Nucleus accumbens (tissue), 56 donors: ENCODE results near the gene HSPBP1.
"Not testable (repeated sequence)": the region's sequence is repeated elsewhere in the genome, so short reads cannot be mapped to it uniquely, and the experiment has no call there.

Experiments
- DNase-seq, 56 donors: peaks; one replicate each; lab custom pipeline; 2025; lab: John Stamatoyannopoulos, UW

The HSPBP1 gene

DNA sequence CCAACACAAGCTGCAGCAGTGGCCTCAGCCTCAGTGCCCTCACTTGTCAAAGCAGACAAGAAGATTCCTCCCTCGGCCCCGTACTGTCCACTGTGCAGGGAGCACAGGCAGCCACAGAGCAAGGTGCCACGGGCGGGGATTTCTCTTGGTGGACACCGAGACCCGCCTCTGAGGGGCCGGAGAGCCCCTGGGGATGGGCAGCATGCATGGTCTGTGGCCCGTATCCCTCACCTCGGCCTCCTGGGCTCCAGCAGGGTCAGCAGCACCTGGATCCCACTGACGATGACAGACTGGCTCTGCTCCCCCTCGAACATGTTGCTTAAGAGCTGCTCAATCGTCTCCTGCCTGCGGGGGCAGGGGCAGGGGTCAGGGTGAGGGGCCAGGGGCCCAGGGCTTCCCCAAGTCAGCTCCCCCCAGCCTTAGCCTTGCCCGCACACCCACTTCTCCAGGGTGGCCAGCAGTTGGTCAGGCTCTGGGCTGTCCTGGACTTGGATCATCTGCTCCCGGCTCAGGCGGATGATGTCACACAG, 37.9 kb downstream of the HSPBP1 start:
- DNase-seq = no peak

DNA sequence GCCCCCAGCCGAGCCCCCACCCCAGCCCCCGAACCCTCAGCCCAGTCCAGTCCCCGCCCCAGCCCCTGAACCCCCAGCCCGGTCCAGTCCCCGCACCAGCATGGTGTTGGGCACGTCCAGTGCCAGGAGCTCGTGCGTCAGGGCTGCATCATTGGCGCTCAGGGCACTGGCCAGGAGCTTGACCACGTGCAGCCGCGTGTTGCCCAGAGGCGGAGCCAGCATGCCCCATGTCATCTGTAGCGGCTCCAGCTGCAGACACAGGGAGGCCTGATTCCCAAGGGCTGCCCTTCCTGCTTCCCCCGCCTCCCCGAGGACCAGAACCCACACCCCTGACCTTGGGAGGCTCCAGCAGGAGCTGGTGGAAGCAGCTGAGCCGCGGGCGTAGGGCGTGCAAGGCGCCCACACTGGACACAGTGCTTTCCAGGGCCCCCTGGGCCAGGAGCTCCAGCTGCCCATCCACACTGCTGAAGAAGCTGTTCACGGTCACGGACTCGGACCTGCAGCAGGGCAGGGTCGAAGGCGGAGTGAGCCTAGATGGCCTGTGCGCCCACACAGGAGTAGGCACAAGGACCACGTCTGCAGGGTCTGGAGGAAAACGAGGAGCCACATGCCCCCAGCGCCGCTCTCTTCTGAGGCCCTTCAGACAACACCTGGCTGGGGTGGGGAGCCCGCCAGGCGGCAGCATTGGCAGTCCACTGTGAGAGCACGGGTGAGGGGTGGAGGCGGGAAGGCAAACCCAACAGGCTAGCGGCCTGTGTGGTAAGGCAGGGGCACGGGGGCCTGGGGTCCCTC, 38.6 kb downstream of the HSPBP1 start:
- DNase-seq = no peak

DNA sequence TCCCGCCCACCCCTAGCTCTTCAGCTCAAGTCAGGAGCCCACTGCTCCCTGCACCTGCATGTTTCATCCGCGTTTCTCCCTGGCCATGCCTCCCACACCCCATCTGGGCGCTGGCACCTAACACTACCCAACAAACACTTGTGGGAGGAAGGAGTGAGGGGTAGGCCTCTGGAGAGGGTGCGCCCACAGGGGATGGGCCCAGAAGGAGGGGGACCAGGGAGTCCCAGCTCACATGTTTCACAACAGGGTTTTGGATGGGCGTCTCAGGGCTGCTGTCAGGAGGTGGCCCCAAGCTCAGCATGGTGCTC, 39.2 kb downstream of the HSPBP1 start:
- no peak for DNase-seq

GRCh38 chr19:55239004-55239403, 40.9 kb downstream of the HSPBP1 start:
- DNase-seq = no peak

DNA sequence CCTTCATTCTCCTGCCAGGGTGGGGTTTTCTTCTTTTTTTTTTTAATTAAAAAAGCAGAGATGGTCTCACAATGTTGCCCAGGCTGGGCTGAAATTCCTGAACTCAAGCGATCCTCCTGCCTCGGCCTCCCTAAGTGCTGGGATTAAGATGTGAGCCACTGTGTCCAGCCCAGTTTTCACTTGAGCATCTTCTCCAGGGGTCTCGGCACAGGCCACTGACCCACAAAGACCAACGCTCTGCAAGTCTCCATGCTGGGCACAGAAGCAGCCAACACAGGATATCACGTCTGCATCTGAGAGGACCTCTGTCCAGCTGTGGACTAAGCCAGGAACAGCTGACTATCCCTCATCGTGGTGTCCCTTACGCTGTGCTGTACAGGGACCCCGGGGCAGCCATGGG, 41.9 kb downstream of the HSPBP1 start:
- no peak for DNase-seq

DNA sequence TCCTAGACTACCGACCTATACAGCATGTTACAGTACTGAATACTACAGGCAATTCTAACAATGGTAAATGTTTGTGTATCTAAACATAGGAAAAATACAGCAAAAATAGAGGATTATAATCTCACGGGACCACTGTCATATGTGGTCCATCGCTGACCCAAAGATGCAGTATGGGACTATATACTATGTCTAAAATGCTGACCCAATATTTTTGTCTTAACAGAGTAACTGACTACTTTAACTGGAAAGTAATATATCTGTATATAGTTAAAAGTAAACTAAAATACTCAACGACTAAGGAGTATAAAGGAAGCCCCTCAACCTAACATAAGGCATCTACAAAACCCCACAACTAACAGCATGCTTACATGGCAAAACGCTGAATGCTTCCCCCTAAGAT, 46.9 kb downstream of the HSPBP1 start:
- DNase-seq = no peak

GRCh38 chr19:55232286-55232602, 47.7 kb downstream of the HSPBP1 start:
- no peak for DNase-seq

GRCh38 chr19:55231391-55232285, 48.3 kb downstream of the HSPBP1 start:
- no peak for DNase-seq

DNA sequence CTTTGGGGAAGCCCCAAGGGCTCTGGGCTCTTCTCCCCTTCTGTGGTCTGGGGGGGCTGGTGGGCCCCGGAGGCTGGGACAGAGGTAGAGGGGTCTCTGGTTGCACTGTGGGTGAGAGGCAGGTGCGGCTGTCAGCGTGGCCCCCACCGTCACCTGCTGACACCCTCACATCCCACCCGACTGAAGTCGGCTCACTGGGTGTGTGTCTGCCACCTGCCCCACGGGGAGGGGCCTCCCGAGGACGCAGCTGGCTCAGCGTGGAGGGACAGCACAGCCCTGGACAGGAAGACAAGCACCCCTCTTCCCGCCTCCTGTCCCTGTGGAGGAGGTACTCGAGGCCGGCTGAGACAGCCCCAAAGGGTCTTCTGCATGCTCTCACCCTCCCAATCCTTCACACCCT, 49.1 kb downstream of the HSPBP1 start:
- DNase-seq = no peak

DNA sequence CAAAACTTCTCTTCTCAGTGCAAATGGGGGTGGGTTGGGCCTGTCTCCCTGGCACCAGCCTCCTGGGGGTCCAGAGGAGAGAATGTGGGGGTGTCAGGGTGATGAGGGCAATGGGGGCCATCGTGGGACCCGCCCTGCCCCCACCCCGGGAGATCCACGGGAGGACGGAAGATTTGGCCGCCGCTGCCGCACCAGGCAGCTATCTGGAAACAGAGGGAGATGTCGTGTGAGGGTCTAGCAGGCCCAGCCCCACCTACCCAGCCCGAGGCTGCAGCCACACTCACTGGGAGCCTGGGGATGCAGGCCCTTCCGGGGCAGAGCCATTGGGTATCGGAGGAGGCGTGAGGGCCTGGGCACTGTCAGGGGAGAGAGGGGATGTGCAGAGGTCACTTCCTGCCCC, 49.6 kb downstream of the HSPBP1 start:
- no peak for DNase-seq

GRCh38 chr19:55229789-55230182, 50.1 kb downstream of the HSPBP1 start:
- DNase-seq = no peak

DNA sequence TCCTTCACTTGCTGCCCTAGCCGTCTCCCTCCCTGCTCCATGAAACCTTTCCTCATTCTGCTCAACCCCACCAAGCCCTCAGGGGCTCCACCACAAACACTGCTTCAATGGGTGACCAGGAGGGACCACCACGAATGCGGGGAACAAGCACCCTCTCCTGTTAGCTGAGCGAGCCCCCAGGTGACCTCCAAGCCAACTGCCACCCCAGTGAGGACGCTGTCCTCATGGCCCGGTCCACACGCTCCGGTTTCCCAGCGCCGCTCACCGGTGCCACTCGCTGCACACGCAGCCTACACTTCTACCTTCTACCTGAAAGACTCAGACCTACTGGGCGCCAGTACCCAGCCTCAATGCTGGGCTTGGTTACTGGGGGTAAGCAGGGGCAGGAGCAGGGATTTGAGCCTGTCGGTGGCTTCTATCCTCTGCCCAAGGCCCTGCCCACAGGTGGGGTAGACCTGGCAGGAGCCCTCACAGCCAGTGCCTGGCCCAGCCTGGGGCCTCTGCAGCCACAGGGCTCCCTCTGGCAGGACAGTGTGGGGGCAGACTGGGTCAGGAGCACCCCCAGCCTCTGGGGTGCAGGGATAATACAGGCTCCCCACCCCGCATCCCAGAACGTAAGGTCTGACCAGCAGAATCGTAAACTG, 50.6 kb downstream of the HSPBP1 start:
- DNase-seq = no peak

GRCh38 chr19:55228403-55229031, 51.4 kb downstream of the HSPBP1 start, which contains the start of gene TMEM86B:
Gene TMEM86B, minus strand, starts transcription at chr19:55228763. Its CDS starts 22 bp downstream, at chr19:55228741.
- no peak for DNase-seq

DNA sequence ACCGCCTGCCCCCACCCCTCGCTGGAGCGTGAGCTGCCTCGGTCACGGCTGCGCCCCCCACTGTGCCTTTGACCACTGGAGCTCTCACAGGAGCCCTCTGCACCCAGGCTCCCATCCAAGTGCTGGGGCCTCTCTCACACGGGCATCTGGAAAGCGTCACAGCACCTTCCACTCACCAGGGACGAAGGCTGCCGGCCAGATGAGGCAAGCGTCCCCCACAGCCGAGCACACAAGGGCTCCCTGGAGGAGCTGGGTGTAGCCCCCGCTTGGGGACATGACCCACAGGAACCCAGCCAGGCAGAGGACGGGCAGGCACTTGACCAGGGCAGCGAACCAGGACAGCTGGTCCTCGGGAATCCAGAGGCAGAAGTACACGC, 51.9 kb downstream of the HSPBP1 start:
- no peak for DNase-seq

GRCh38 chr19:55227241-55228014, 52.5 kb downstream of the HSPBP1 start:
- DNase-seq = no peak

DNA sequence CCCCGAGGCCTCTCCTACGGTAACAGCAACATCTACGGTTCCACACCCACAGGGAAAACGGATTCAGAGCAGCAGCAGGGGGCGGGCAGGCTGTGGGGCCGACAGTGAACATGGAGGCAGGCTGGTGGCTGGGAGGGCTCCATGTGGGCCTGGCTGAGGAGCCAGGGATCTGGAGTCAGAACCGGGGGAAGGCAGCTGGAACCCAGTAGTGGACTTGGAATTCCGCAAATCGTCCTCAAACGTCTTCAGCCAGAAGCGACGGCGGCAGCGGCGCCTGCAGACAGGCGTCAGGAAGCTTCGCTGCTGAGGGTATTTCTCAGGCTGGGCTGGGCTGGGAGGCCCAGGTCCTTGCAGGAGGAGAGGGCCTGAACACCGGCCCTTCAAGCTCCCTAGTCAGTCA, 53.1 kb downstream of the HSPBP1 start:
- DNase-seq = no peak

- no peak for DNase-seq
Observed at GRCh38 chr19:55226273-55226672, 53.6 kb downstream of the HSPBP1 start.

GRCh38 chr19:55225415-55225958, 54.4 kb downstream of the HSPBP1 start:
- no peak for DNase-seq

DNA sequence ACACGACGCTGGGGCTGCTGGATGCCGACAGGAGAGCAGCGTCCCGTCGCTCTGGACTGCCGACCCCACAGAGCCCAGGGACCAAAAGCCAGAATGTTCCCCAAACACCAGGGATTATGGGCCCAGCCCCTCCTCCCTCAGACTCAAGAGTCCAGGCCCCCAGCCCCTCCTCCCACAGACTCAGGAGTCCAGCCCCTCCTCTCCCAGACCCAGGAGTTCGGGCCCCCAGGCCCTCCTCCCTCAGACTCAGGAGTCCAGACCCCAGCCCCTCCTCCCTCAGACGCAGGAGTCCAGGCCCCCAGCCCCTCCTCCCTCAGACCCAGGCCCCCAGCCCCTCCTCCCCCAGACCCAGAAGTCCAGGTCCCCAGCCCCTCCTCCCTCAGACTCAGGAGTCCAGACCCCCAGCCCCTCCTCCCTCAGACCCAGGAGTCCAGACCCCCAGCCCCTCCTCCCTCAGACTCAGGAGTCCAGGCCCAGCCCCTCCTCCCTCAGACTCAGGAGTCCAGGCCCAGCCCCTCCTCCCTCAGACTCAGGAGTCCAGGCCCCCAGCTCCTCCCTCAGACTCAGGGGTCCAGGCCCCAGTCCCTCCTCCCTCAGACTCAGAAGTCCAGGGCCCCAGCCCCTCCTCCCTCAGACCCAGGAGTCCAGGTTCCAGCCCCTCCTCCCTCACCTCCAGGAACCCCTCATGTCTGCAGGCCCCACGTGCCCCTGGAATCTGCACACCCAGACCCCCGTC, 55.1 kb downstream of the HSPBP1 start:
- not testable (repeated sequence) for DNase-seq
